Measurements from ENCODE around the gene SAMD1. TPM values are rescaled to one million over a fixed set of nuclear protein-coding genes. Genes with fewer than 3 reads are reported as not detected.

The SAMD1 gene
- total and polyA plus RNA-seq, 9 of the 15 experiments (the other 6 are each of a cell fraction or from before 2014, with no cell fraction given), result 2.9 to 96.0 (median 43.5) TPM

GRCh38 chr19:14080887-14081796 is 9.4 kb downstream of the SAMD1 start (continued):
- TF ChIP-seq ZBTB49 (CRISPR knock-in tag; IDR thresholded peaks at IDR 0.05; ENCODE audit: borderline replicate concordance) (no peak), FOXK2 (conservative IDR thresholded peaks at IDR 0.05 in 1 of 2, IDR thresholded peaks at IDR 0.05 in 1 of 2; ENCODE audit: low read depth in 2 of 2) (peak; percentile 92 to 95), RBFOX2 (IDR thresholded peaks at IDR 0.05; ENCODE audit: low read depth, low read length) (peak; percentile 91), POU5F1 (IDR thresholded peaks at IDR 0.05; ENCODE audit: borderline replicate concordance, low read depth, low read length, partially characterized antibody) (peak; percentile 91), EP400 (IDR thresholded peaks at IDR 0.05) (peak; percentile 41; the same call in 1 of the 2 replicates), ZBTB40 (IDR thresholded peaks at IDR 0.05) (peak; percentile 99), ZBTB40 (CRISPR knock-in tag; IDR thresholded peaks at IDR 0.05) (no peak), MAFG (tag; conservative IDR thresholded peaks at IDR 0.05) (0 out of 2 replicates have a peak, but pooled peaks have one; percentile 12), TEAD2 (tag; IDR thresholded peaks at IDR 0.05) (no peak), ATF6 (CRISPR knock-in tag; IDR thresholded peaks at IDR 0.05) (no peak), FOXP1 (CRISPR knock-in tag; IDR thresholded peaks at IDR 0.05) (0 out of 2 replicates have a peak, but pooled peaks have one; percentile 33), ELF4 (CRISPR knock-in tag; IDR thresholded peaks at IDR 0.05) (no peak)
